HG03139 (cell line): ENCODE data around the gene UNC13B.
"Not testable (repeated sequence)": the region's sequence is repeated elsewhere in the genome, so short reads cannot be mapped to it uniquely, and the experiment has no call there.

ENCODE experiments used
- ATAC-seq: cut with Tn5 transposase; IDR thresholded peaks from one replicate; pipeline ENCODE4 v1.9.1; 2021; ENCODE audit not compliant: unreplicated experiment

The UNC13B gene

GRCh38 chr9:35220659-35221338, 59.0 kb downstream of the UNC13B start:
- no peak for ATAC-seq

GRCh38 chr9:35225677-35226076, 63.9 kb downstream of the UNC13B start:
- no peak for ATAC-seq

DNA sequence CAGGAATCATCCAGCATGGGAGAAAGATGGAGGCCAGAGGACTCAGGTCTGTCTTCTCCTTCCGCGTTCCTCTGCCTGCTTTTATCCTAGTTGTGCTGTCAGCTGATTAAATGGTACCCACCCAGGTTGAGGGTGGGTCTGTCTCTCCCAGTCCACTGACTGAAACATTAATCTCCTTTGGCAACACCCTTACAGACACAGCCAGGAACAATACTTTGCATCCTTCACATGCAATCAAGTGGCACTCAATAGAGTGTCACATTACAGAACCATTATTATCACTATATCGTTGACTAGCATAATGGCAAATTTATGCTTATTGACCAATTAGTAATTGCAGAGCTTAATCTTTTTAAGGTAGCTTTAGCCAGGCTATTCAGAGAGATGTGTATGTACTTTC, 64.8 kb downstream of the UNC13B start:
- ATAC-seq = no peak

- ATAC-seq = no peak
These were observed 65.5 kb downstream of the UNC13B start for GRCh38 chr9:35227284-35227683.

DNA sequence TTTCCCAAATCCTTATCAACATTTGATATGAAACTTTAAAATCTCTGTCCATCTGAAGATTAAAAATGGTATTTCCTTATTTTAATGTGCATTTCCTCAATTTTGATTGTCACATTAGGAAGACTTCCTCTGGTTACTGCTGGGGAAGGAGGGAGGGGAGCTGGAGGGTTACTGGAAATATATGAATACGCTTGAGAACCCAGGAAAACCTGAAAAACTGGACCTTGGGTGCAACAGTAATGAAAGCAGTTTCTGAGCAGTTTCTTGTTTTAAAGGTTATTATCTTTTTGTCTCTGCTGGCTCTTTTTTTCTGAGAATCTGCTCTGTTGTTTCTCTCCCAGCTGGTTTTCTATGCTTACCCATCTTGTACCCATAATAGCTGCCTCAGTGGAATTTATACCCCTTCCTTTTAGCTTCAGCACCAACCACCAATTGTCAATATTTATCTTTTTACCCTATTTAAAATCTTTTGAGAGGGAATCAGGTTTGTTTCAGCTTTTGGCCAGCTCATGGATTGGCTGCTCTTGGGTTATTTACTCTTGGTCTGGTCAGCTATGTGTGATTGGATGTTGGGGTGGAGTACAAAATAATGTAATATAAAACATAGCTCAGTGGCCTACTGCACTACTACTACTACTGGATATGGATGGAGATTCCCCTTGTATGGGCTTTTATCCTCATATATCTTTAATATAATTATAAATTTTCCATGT, 67.4 kb downstream of the UNC13B start:
- no peak for ATAC-seq

DNA sequence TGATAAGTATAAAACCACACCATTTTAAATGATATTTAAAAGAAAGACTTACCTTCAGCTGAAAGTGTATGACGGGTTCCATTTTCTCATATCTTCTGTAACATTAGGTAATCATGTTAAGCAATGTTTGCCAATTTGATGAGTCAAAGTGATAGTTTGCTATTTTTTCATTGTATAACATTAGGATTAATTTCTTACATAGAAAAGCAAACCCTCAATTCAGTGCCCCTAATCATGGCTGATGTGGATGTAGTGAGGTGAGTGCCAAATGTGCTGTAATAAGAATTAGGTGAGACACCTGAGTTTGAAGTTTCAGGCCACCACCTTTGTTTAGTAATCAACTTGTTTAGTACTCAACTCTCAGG, 68.0 kb downstream of the UNC13B start:
- ATAC-seq = no peak

DNA sequence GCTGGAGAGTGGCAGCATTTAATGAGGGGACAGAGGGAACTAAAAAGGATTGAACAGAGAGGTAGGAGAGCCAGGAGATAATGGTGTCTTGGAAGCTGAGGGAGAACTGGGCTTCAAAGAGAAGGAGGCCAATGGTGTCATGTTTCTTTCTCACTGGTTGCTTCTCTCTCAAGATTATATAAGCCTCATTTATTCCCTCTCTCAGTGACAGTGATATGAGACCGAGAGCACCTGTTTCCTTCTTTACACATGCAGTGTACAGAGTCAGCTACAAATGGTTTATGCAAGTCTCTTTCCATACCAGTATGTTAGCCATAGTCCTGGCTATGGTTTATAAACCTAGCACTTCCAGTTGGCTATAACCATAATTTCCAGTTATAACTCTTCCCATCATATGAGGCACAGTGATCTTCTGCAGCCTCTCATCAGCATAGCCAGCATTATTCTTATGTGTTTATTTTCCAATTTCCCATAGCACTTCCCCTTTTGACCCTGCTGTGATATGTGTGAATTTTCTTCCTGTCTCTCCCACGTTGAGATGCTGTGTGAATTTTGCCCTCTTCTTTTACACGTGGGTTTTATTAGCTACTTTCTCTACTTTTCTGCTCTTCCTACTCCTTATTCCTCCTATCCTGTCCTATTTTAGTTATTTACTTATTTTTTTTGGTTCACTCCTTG, 71.2 kb downstream of the UNC13B start:
- ATAC-seq = no peak

- ATAC-seq = no peak
These were observed 74.9 kb downstream of the UNC13B start for GRCh38 chr9:35236692-35237091.

- ATAC-seq = no peak
These were observed 75.5 kb downstream of the UNC13B start for GRCh38 chr9:35237311-35237710.

DNA sequence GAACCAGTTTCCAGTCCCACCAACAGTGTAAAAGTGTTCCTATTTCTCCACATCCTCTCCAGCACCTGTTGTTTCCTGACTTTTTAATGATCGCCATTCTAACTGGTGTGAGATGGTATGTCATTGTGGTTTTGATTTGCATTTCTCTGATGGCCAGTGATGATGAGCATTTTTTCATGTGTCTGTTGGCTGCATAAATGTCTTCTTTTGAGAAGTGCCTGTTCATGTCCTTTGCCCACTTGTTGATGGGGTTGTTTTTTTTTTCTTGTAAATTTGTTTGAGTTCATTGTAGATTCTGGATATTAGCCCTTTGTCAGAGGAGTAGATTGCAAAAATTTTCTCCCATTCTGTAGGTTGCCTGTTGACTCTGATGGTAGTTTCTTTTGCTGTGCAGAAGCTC, 84.1 kb downstream of the UNC13B start:
- not testable (repeated sequence) for ATAC-seq

DNA sequence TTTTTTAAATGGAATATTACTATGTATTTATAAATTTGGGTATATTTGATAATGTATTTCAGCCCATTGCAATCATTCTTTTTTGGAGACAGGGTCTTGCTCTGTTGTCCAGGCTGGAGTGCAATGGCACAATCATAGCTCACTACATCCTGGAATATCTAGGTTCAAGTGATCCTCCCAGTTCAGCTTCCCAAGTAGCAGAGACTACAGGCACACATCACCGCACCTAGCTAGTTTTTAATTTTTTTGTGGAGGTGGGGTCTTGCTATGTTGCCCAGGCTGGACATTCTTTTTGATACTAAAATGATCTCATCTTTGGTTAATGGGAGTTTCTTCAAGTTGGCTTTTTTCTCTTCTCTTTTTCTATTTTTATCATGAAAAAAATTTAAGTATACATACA, 91.3 kb downstream of the UNC13B start:
- ATAC-seq = no peak

GRCh38 chr9:35254237-35254636, 92.4 kb downstream of the UNC13B start:
- no peak for ATAC-seq

- ATAC-seq = no peak
These were observed 93.4 kb downstream of the UNC13B start for GRCh38 chr9:35254984-35255857.

DNA sequence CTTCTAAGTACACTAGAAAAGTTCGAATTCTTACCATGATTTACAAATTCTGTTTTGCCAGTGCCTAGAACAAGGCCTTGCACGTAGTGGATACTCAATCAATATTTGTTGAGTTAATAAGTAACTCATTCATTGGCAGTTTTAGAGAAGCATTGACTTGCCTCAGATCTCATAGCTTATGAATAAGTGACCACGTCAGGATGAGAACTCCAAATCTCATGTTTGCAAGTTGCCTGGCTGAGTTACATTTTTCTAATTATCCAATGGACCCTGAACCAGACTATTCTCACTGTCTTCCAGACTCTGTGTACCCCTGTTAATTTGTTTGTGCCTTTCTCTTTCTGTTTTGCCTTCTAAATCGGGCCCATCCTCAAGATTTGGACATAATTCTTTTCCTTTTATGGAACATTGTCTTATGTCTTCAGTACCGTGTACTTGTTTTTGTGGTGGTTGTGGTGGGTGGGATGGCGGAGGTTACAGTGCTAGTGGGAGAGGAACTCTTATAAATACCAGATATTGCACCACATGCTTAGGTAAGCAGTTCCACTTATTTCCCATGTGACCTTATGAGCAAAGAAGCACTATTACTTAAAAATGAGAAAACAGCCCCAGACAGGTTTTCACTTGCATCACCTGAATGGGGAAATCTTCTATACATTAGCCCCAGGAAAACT, 96.3 kb downstream of the UNC13B start:
- ATAC-seq = no peak

- no peak for ATAC-seq
These were observed 97.1 kb downstream of the UNC13B start for GRCh38 chr9:35258660-35259474.

DNA sequence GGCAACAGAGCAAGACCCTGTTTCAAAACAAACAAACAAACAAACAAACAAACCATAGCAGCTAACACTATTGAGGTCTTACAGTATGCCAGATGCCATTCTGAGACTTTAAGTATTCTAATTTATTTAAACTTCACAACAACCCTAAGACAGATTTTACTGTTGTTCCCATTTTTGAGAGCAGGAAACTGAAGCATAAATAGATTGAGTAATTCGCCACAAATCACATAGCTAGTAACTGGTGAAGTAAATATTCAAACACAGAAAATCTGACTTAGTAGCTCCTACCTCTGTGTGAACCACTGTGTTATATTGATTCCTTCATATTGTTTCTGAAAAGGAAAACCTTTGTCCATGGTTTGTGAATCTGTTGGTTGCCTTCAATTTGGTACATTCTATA, 98.4 kb downstream of the UNC13B start:
- no peak for ATAC-seq

- no peak for ATAC-seq
These were observed 100.3 kb downstream of the UNC13B start for GRCh38 chr9:35262064-35262463.

- ATAC-seq = no peak
These were observed 105.9 kb downstream of the UNC13B start for GRCh38 chr9:35267710-35268109.

DNA sequence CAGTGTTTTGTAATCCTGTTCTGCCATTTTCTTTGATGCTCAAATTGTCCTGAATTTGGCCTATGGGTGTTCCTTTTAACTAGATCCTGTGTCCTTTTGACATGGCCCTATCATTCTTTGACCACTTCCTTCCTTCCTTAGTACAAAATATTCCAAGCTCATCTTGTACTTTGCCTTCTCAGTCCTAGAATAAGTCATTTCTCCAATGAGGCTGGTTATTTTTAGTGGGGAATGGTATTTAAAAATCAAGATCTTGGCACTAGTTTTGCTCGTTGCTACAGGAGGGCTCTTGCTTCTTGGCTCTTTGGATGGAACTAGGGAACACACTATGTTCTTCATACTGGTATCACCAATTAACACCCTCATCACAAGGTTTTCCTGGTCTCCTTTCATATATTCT, 108.1 kb downstream of the UNC13B start:
- no peak for ATAC-seq

GRCh38 chr9:35271637-35272036, 109.8 kb downstream of the UNC13B start:
- no peak for ATAC-seq
